GM10266 (cell line): ENCODE measurements around the gene AKT1S1.
A peak's percentile ranks its signal among the peaks of the same experiment; 100 is the strongest.

Experiments used
- DNase-seq: peaks from one replicate; pipeline ENCODE4 v3.0.0; 2012; ENCODE audit errors: extremely low spot score
- CTCF ChIP-seq: IDR thresholded peaks from 2 replicates; pipeline ENCODE4 v1.5.1; 2012; ENCODE audit warnings: mild to moderate bottlenecking, low read depth; ENCODE audit not compliant: control insufficient read depth, insufficient read depth; ENCODE audit errors: missing control alignments

The AKT1S1 gene

GRCh38 chr19:49890349-49891311 is 13.5 kb upstream of the AKT1S1 start:
- DNase-seq: peak; percentile 84
- no peak for TF ChIP-seq CTCF

- DNase-seq: peak; percentile 64
- peak; percentile 70 for TF ChIP-seq CTCF
These were observed 12.7 kb upstream of the AKT1S1 start for GRCh38 chr19:49889687-49890348.

GRCh38 chr19:49889038-49889686 is 12.0 kb upstream of the AKT1S1 start:
- DNase-seq: no peak
- TF ChIP-seq CTCF: no peak

- DNase-seq: no peak
- no peak for TF ChIP-seq CTCF
These were observed 11.3 kb upstream of the AKT1S1 start for GRCh38 chr19:49888510-49888824.

GRCh38 chr19:49887665-49888509 is 10.7 kb upstream of the AKT1S1 start:
- TF ChIP-seq CTCF: no peak
- DNase-seq: no peak

- no peak for DNase-seq
- TF ChIP-seq CTCF: no peak
These were observed 10.0 kb upstream of the AKT1S1 start for GRCh38 chr19:49887037-49887664.
